ENCODE results near the gene TNFRSF8. TPM values are rescaled to one million over a fixed set of nuclear protein-coding genes. Genes with fewer than 3 reads are reported as not detected.

TNFRSF8 gene
- total and polyA plus RNA-seq, 9 donors, result 0.17 to 10.9 (median 0.45) TPM

- peak overlapping the region; percentile 63 to 76 for H3K27ac ChIP-seq
- DNase-seq, result peak; percentile 74 to 82 (median 79)
- TF ChIP-seq EP300 (IDR thresholded peaks at IDR 0.05) (no peak), CTCF (IDR thresholded peaks at IDR 0.05) (no peak), POLR2A (IDR thresholded peaks at IDR 0.05) (no peak)
- H3K36me3 ChIP-seq, result no peaks in the 10 kb centered on the region
- H3K4me1 ChIP-seq (ENCODE audit: insufficient read depth), result peaks cover 6% of the 10 kb centered on the region
- no peaks in the 10 kb centered on the region for H3K27me3 ChIP-seq
- H3K9me3 ChIP-seq, result no peaks in the 10 kb centered on the region
- H3K4me3 ChIP-seq, result no peak overlapping the region
- WGBS, 3 donors, result 12 to 14% (median 13%) methylated on average over 9 of the region's 9 CpGs
- intact Hi-C loops (cut with DNase I), result no loop called here
These were observed 11.0 kb upstream of the TNFRSF8 start for GRCh38 chr1:12052008-12052573.

GRCh38 chr1:12052997-12053686, 10.0 kb upstream of the TNFRSF8 start:
- TF ChIP-seq CTCF (IDR thresholded peaks at IDR 0.05), result no peak
- TF ChIP-seq POLR2A (IDR thresholded peaks at IDR 0.05), result no peak
- TF ChIP-seq EP300 (IDR thresholded peaks at IDR 0.05), result no peak
- Histone ChIP-seq H3K9me3 (no peaks in the 10 kb centered on the region), H3K36me3 (no peaks in the 10 kb centered on the region), H3K4me1 (ENCODE audit: insufficient read depth) (peaks cover 6% of the 10 kb centered on the region), H3K4me3 (no peak overlapping the region), H3K27me3 (no peaks in the 10 kb centered on the region), H3K27ac (peak overlapping the region in 1 of 2 donors; percentile 29)
- peak; percentile 50 to 83 (median 67) for DNase-seq
- WGBS, 3 donors, result 32 to 79% (median 53%) methylated on average over 14 of the region's 14 CpGs
- intact Hi-C loops (cut with DNase I), result no loop called here

- Histone ChIP-seq H3K4me1 (ENCODE audit: insufficient read depth) (peaks cover 6% of the 10 kb centered on the region), H3K4me3 (no peak overlapping the region), H3K27ac (peak overlapping the region in 1 of 2 donors; percentile 29), H3K27me3 (no peaks in the 10 kb centered on the region), H3K9me3 (no peaks in the 10 kb centered on the region), H3K36me3 (no peaks in the 10 kb centered on the region)
- 70 to 78% (median 77%) methylated on average over 13 of the region's 13 CpGs for WGBS, 3 donors
- TF ChIP-seq POLR2A (IDR thresholded peaks at IDR 0.05) (no peak), CTCF (IDR thresholded peaks at IDR 0.05) (no peak), EP300 (IDR thresholded peaks at IDR 0.05) (no peak)
- no peak for DNase-seq
- intact Hi-C loops (cut with DNase I), result no loop called here
These were observed 9.2 kb upstream of the TNFRSF8 start for GRCh38 chr1:12053752-12054548.

- DNase-seq, result no peak
- H3K4me1 ChIP-seq (ENCODE audit: insufficient read depth), result peaks cover 6% of the 10 kb centered on the region
- no peaks in the 10 kb centered on the region for H3K36me3 ChIP-seq
- H3K27ac ChIP-seq, result no peak overlapping the region
- no peak overlapping the region for H3K4me3 ChIP-seq
- intact Hi-C loops (cut with DNase I), result no loop called here
- WGBS, 3 donors, result 82 to 98% (median 93%) methylated on average over 6 of the region's 6 CpGs
- H3K9me3 ChIP-seq, result no peaks in the 10 kb centered on the region
- TF ChIP-seq POLR2A (IDR thresholded peaks at IDR 0.05) (no peak), EP300 (IDR thresholded peaks at IDR 0.05) (no peak), CTCF (IDR thresholded peaks at IDR 0.05) (no peak)
- no peaks in the 10 kb centered on the region for H3K27me3 ChIP-seq
These were observed 7.8 kb upstream of the TNFRSF8 start for GRCh38 chr1:12055259-12055658.
